ENCODE results near the gene ADAMTS6.
"Not testable (repeated sequence)": the region's sequence is repeated elsewhere in the genome, so short reads cannot be mapped to it uniquely, and the experiment has no call there.

ADAMTS6 gene

GRCh38 chr5:65359981-65360380 is 121.7 kb downstream of the ADAMTS6 start:
- no peak for DNase-seq

DNA sequence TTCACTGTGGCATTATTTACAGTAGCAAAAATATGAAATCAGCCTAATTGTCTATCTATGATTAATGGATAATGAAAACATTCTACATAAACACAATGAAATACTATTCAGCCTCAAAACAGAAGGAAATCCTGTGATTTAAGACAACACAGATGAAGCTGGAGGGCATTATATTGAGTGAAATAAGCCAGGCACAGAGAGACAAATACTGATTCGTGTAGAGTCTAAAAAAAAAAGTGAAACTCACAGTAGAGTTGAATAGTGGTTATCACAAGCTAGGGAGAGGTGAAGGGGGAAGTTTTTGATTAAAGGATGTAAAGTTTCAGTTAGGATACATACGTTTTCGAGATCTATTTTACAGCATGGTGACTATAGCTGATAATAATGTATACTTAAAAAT is 122.2 kb downstream of the ADAMTS6 start:
- no peak for DNase-seq

DNA sequence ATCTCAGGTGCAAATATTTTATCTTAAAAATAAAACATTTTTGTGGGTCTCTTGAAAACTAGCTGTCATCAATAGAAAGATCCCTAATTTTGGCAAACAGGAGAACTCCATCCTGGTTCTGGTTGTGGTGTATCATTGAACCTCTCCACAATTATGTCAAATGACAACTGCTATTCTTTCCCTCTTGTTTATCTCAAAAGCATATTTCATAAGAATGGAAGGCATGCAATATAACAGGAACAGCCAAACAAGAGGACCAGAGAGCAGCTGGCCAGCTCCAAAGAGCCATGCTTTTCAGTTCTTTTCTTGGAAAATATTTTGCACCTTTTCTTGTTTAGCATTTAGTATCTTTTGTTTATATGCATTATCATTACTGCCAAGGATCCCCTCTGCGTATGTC is 125.4 kb downstream of the ADAMTS6 start:
- no peak for DNase-seq

DNA sequence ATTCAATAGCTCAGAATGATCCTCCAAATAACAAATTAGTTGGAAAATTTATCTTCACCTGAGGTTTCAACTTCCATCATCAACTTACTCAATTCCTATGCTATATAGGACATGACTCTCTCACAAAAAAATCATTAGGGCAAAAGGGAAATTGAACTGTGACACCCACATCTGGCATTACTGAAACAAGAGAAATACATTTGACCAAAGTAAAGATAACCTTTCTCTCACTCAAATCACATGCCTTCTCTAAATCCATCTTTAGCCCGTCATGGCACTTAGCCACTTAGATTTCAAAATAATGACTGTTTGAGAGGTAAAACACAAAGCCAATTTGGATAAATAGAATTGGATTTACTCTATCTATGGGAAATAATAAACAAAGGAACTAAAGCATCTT is 126.4 kb downstream of the ADAMTS6 start:
- DNase-seq = no peak

- no peak for DNase-seq
Measured at GRCh38 chr5:65341835-65342234, 139.9 kb downstream of the ADAMTS6 start.

DNA sequence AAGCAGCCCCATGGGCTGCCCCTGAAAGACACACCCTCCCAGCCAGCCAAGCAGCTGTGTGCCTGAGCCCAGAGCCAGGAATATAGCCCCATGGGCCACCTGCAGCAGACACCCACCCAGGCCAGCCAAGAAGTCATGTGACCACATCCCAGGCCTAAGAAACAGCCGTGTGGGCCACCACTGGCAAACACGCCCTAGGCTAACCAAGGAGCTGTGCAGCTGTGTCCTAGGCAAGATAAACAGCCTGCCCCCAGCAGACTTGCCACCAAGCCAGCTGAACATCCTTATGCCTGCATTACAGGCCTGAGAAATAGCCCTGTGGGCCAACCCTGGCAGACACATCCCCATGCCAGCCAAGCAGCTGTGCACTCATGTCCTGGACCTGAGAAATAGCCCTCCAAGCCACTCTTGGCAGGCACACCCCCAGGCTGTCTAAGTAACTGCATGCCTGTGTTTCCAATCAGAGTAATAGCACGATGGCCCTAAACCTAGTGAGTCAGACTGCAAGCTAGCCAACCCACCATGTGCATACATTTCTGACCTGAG is 143.0 kb downstream of the ADAMTS6 start:
- DNase-seq = no peak

DNA sequence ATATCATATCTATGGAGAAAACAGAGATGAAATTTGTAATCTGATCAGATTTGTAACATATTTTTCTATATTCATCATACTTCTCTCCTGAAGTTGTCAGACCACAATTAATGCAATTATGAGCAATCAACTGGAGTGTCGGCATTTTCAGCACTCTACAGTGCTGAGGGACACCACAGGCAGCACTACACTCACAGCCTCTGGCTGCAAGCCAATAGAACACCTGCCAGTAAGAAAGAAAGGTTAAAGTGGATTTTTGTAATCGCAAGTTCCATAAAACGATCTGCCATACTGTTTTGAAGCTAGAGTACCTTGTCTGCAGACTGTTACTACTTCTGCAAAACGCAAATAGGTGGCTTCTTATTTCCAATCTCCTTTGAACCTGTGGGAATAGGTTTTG is 147.6 kb downstream of the ADAMTS6 start:
- no peak for DNase-seq

GRCh38 chr5:65332591-65332990 is 149.1 kb downstream of the ADAMTS6 start:
- no peak for DNase-seq

DNA sequence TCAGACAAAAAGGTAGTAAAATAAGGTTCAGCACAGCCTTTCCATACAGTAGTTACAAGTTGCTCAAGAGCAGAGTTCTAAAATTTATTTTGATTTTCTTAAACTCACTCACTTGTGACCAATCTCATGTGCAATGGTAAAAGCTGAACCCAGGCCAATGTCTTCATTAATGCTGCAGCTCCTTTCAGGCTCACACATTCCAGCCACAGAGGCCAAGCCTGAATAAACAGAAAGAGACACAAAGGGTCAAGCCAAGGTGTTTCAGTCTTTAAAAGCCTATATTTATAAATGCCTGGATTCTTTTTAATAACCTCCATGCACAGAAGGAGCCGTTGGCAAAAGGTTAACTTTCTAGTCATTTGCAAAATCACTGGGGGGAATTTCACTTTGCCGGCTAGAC is 152.5 kb downstream of the ADAMTS6 start:
- no peak for DNase-seq

GRCh38 chr5:65327582-65327981 is 154.1 kb downstream of the ADAMTS6 start:
- DNase-seq = no peak

- DNase-seq = no peak
Measured at GRCh38 chr5:65326922-65327321, 154.8 kb downstream of the ADAMTS6 start.

- DNase-seq = no peak
Measured at GRCh38 chr5:65324226-65324625, 157.5 kb downstream of the ADAMTS6 start.

GRCh38 chr5:65320704-65321103 is 161.0 kb downstream of the ADAMTS6 start:
- not testable (repeated sequence) for DNase-seq

DNA sequence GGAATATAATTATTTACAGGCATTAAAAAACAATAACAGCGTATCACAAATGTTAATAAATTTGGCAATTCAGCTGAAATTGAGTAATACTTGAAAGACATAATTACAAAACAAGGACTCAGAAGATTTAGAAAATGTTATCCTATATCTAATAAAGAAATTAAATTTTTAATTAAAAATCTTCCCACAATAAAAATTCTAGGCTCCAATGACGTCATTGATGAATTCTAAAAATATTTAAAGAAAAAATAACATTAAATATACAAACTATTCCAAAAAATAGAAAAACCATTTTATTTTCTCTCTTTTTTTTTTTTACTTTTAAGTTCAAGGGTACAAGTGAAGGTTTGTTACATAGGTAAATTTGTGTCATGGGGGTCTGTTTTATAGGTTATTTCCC is 161.5 kb downstream of the ADAMTS6 start:
- DNase-seq = no peak

DNA sequence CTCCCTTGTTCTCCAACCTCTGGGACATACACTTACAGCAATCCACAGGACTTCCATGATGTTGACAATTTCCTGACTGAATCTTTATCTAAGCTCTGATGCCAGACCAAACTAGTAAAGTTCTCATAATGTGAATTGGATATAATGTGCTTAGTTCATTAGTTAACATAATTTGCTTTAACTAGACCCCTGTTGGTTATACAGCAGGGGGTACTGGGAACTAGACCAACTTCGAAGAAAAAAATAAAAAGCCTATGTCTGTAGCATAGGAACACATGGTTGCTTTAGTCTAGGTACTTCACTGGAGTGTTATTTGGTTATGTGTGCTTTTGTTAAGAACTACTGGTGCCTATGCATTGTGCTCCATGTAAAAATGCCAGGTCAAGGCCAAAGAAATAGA is 173.8 kb downstream of the ADAMTS6 start:
- DNase-seq = no peak

DNA sequence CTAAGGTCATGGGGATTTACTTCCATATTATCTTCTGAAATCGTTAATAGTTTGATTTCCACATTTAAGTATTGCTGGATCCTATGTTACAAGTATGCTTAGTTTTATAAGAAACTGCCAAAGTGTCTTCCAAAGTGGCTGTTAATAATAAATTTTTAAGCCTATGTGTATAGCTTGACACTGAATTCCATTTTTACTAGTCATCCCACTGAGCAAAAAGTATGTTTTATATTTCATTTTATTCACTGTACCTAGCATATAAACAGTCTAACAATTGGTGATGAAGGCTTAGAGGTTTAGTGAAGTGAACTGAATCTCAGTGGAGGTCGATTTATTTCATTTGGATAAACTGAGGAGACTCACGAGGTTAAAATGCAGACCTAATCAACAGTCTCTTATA is 174.6 kb downstream of the ADAMTS6 start:
- no peak for DNase-seq

GRCh38 chr5:65305913-65306312 is 175.8 kb downstream of the ADAMTS6 start:
- DNase-seq = no peak

DNA sequence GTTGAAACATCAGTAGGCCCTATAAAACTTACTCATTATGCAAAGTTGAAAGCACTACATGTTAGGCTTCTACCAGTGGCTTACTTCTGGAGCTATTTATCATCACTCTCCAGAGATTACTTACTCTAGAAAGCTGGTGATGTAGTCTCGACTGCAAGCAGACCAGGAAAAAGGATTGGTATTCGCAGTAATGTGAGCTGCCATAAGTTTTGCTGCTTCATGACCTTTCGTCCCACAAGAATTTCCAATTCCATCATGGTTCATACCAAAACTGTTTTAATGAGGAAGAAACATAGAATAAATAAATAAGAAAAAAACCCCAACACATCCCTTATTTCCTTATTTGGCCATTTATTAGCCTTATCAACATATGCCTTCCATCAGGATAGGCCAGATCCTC is 181.9 kb downstream of the ADAMTS6 start:
- DNase-seq = no peak

DNA sequence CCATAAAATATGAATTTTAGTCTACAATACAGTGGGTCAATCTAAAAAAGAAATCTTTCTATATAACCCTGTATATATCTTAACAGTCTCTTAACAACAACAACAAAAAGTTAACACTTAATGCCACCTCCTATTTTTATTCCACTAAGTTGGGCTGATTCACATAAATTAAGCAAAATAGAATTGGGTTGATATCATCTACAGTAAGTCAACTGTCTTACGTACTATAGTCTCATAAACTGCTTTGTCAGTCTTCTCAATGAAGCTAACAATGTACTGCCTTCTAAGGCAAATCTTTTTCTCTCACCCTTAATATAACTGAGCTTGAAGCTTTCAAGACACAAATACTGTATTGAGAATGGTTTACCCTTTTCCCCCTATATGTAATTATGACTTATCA is 185.7 kb downstream of the ADAMTS6 start:
- no peak for DNase-seq

DNA sequence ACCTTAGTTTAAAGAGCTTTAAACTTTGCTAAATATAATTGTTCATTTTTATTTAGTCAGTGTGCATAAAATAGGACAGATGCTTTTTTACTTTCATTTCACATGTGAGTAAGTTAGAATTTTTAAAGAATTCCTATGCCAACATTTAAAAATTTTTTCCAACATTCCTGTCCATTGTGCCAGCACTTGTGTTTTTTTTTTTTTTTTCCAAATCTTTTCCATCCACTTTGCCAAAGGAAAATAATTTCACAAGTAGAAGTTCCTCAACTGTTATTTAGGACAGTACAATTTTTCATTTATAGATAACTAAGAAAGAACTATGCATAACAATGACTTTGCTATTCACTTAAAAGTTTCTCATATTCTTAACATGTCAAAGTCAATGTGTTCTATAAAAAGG is 189.5 kb downstream of the ADAMTS6 start:
- no peak for DNase-seq

DNA sequence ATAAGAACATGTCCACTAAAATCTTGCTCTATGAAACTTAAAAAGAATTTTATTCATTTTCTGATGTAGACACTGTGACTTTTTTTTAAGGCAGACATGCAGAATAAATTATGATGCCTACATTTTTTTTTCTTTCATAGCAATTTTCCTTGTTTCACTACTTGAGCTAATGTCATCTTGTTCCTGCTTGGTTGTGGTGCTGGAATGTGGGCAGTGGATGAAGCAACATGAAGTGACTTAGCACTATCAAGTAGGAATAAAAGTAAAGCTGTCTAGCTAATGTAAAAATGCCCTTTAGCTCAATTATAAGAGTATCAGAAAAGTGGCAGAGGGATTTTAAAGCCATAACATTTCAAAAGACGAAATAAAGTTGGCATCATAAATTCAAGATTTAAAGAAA is 191.0 kb downstream of the ADAMTS6 start:
- no peak for DNase-seq

GRCh38 chr5:65288657-65289056 is 193.1 kb downstream of the ADAMTS6 start:
- DNase-seq = no peak

DNA sequence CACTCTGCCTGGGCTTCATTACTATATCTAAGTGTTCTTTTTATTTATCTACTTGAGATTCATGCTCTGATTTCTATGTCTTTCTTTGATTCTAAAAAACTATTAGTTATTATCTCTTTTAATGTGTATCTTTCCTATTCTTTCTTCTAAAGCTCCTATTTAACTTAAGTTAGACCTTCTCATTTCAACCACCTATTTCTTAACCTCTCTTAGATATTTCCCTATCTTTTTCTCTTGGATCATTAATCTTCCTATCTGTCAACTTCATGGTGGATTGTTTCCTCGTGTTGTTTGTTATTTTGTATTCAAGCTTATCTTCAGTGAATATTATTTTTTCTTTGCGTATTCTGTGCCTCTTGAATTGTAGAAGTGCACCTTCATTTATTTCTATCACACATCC is 202.1 kb downstream of the ADAMTS6 start:
- no peak for DNase-seq

- no peak for DNase-seq
Measured at GRCh38 chr5:65276178-65276890, 205.4 kb downstream of the ADAMTS6 start.

GRCh38 chr5:65271906-65272305 is 209.8 kb downstream of the ADAMTS6 start:
- DNase-seq = no peak

Data from CD4-positive, alpha-beta T cell treated with Interleukin-1 beta for 1 hour (primary cell).